Trophoblast cell (in vitro differentiated cells and primary cell): ENCODE data around the gene AMOTL1.

Experiments
- DNase-seq, 2 donors: peaks; one replicate each; pipeline ENCODE4 v3.0.0-alpha.2; 2016
- H2AFZ ChIP-seq: 2 replicates; pipeline ENCODE4 v1.6.1; 2013; ENCODE audit warnings: low read length, moderate library complexity, mild to moderate bottlenecking; ENCODE audit not compliant: insufficient read depth, poor library complexity
- H2AK5ac ChIP-seq: 2 replicates; pipeline ENCODE4 v1.6.1; 2013; ENCODE audit warnings: mild to moderate bottlenecking, low read length
- H2BK120ac ChIP-seq: 2 replicates; pipeline ENCODE4 v1.6.1; 2013; ENCODE audit warnings: low read length, mild to moderate bottlenecking, moderate library complexity; ENCODE audit not compliant: insufficient read depth, poor library complexity
- H2BK12ac ChIP-seq: 2 replicates; pipeline ENCODE4 v1.6.1; 2013; ENCODE audit warnings: mild to moderate bottlenecking, low read length, moderate library complexity
- H2BK5ac ChIP-seq: 2 replicates; pipeline ENCODE4 v1.6.1; 2013; ENCODE audit warnings: low read length, low read depth, moderate library complexity, mild to moderate bottlenecking; ENCODE audit not compliant: poor library complexity
- H3K14ac ChIP-seq: 2 replicates; pipeline ENCODE4 v1.6.1; 2013; ENCODE audit warnings: mild to moderate bottlenecking, low read length
- H3K18ac ChIP-seq: 2 replicates; pipeline ENCODE4 v1.6.1; 2013; ENCODE audit warnings: mild to moderate bottlenecking, low read length
- H3K23ac ChIP-seq: 2 replicates; pipeline ENCODE4 v1.6.1; 2013; ENCODE audit warnings: low read length
- H3K27ac ChIP-seq: 2 replicates; pipeline ENCODE4 v1.5.1; 2013; ENCODE audit warnings: low read depth, mild to moderate bottlenecking, inconsistent platforms, low read length, moderate library complexity
- H3K27me3 ChIP-seq: 2 replicates; pipeline ENCODE4 v1.6.1; 2013; ENCODE audit warnings: inconsistent platforms, mild to moderate bottlenecking, low read length, moderate library complexity; ENCODE audit not compliant: insufficient read depth
- H3K36me3 ChIP-seq, 2 experiments: 1 replicate in 1 of 2; 2 replicates in 1 of 2; pipeline ENCODE4 v1.6.1; 2013; ENCODE audit warnings: low read length in 2 of 2, mild to moderate bottlenecking in 2 of 2, moderate library complexity in 1 of 2; ENCODE audit not compliant: insufficient read depth in 2 of 2, control insufficient read depth in 1 of 2
- H3K4ac ChIP-seq: 2 replicates; pipeline ENCODE4 v1.6.1; 2013; ENCODE audit warnings: low read depth, mild to moderate bottlenecking, low read length, moderate library complexity
- H3K4me1 ChIP-seq, 2 experiments: 1 replicate in 1 of 2; 2 replicates in 1 of 2; pipeline ENCODE4 v1.6.1; 2013; ENCODE audit warnings: low read length in 2 of 2, mild to moderate bottlenecking in 2 of 2, moderate library complexity in 1 of 2; ENCODE audit not compliant: insufficient read depth in 2 of 2, control insufficient read depth in 1 of 2
- H3K4me2 ChIP-seq: 2 replicates; pipeline ENCODE4 v1.6.1; 2013; ENCODE audit warnings: inconsistent platforms, mild to moderate bottlenecking, low read length, moderate library complexity
- H3K4me3 ChIP-seq: 2 replicates; pipeline ENCODE4 v1.5.1; 2013; ENCODE audit warnings: mild to moderate bottlenecking, low read depth, low read length, inconsistent platforms
- H3K79me1 ChIP-seq: one replicate; pipeline ENCODE4 v1.6.1; 2013; ENCODE audit warnings: low read length
- H3K79me2 ChIP-seq: 2 replicates; pipeline ENCODE4 v1.6.1; 2013; ENCODE audit warnings: low read length, mild to moderate bottlenecking; ENCODE audit not compliant: control insufficient read depth, insufficient read depth, poor library complexity
- H3K9ac ChIP-seq: 2 replicates; pipeline ENCODE4 v1.6.1; 2013; ENCODE audit warnings: mild to moderate bottlenecking, low read length
- H3K9me3 ChIP-seq: 2 replicates; pipeline ENCODE4 v1.6.1; 2013; ENCODE audit warnings: low read depth, mild to moderate bottlenecking, control low read depth, inconsistent platforms, low read length; ENCODE audit not compliant: insufficient read depth
- H4K12ac ChIP-seq: 2 replicates; pipeline ENCODE4 v1.6.1; 2013; ENCODE audit warnings: low read depth, mild to moderate bottlenecking, low read length, moderate library complexity
- H4K8ac ChIP-seq: 2 replicates; pipeline ENCODE4 v1.6.1; 2013; ENCODE audit warnings: low read depth, mild to moderate bottlenecking, low read length, moderate library complexity
- H4K91ac ChIP-seq: one replicate; pipeline ENCODE4 v1.6.1; 2013; ENCODE audit warnings: low read depth, mild to moderate bottlenecking, low read length, moderate library complexity
- WGBS: extraction: QIAGEN DNeasy Blood & Tissue Kit; methylation state at CpG from one replicate; pipeline ENCODE4 v1.1.7; 2013; ENCODE audit warnings: missing lambda C conversion rate; ENCODE audit not compliant: insufficient read length, insufficient coverage; ENCODE audit errors: extremely low coverage; 5-methylcytosine and 5-hydroxymethylcytosine counted together

The AMOTL1 gene

DNA sequence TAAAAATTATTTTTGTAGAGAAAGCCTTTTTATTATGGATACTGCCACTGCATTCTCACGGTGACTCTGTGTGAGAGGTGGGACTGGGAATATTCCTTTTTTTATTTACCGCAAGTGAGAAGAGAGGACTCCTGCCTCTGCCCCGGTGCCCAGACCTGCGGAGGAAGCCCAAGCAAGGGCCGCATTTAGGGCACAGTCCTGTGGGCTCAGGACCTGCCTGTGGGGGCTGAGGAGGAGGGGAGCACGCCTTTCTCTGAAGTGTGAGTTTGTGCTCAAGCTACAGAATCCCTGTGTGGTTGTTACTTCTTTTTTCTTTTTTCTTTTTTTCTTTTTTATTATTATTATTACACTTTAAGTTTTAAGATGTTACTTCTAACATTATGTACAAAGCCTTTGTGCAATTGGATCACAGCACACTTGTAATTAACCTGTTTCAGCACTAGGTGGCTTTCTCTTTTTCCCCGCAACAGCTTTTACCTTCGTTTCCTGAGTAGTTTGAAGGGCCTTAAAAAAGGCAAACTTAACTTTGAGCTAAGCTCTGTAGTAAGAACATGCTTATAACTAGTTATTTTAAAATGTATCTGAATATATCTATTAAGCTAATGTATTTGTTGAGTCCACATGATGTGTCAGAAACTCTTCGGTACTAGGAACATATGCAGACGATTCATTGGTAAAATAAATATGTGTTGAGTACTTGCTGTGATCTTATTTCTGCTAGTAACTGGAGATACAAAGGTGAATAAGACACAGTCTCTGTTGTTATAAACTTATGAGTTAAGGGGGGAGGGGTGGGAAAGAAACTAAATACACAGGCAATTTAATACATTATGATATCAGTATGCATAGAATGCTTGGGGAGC, 18.3 kb downstream of the AMOTL1 start:
- H2BK12ac ChIP-seq: no peak overlapping the region
- no peak overlapping the region for H3K14ac ChIP-seq
- no peak overlapping the region for H3K27ac ChIP-seq
- H3K4me1 ChIP-seq: peaks cover 0 to 9% of the 10 kb centered on the region in 2 experiments
- no peaks in the 10 kb centered on the region for H3K27me3 ChIP-seq
- H3K18ac ChIP-seq: no peak overlapping the region
- no peak overlapping the region for H3K4me3 ChIP-seq
- H2BK5ac ChIP-seq: no peak overlapping the region
- H3K79me2 ChIP-seq: peaks cover 16% of the 10 kb centered on the region
- H3K4ac ChIP-seq: peak overlapping the region; percentile 19
- no peak overlapping the region for H4K12ac ChIP-seq
- no peak overlapping the region for H4K8ac ChIP-seq
- no peak overlapping the region for H2AFZ ChIP-seq
- WGBS: no CpG with 5 or more reads among the region's 10 CpGs
- no peaks in the 10 kb centered on the region for H3K9me3 ChIP-seq
- H3K4me2 ChIP-seq: no peak overlapping the region
- no peak overlapping the region for H2BK120ac ChIP-seq
- no peak overlapping the region for H3K9ac ChIP-seq
- no peak overlapping the region for H2AK5ac ChIP-seq
- peaks cover 2% of the 10 kb centered on the region for H3K79me1 ChIP-seq
- no peak overlapping the region for H4K91ac ChIP-seq
- H3K36me3 ChIP-seq: no peaks in the 10 kb centered on the region
- H3K23ac ChIP-seq: no peak overlapping the region
- DNase-seq: peak in 1 of 2 donors; percentile 59

- H3K27ac ChIP-seq: no peak overlapping the region
- no peak overlapping the region for H2AK5ac ChIP-seq
- no peak overlapping the region for H2BK12ac ChIP-seq
- H3K4me2 ChIP-seq: no peak overlapping the region
- no peaks in the 10 kb centered on the region for H3K27me3 ChIP-seq
- no peaks in the 10 kb centered on the region for H3K9me3 ChIP-seq
- no peak overlapping the region for H4K12ac ChIP-seq
- H3K4me3 ChIP-seq: no peak overlapping the region
- no peaks in the 10 kb centered on the region for H3K36me3 ChIP-seq
- H3K4ac ChIP-seq: peak overlapping the region; percentile 39
- no peak overlapping the region for H3K14ac ChIP-seq
- DNase-seq: no peak
- peak overlapping the region; percentile 5 for H3K23ac ChIP-seq
- H3K18ac ChIP-seq: no peak overlapping the region
- H4K91ac ChIP-seq: no peak overlapping the region
- H3K79me2 ChIP-seq: peaks cover 16% of the 10 kb centered on the region
- H4K8ac ChIP-seq: no peak overlapping the region
- no peak overlapping the region for H3K9ac ChIP-seq
- H3K79me1 ChIP-seq: peaks cover 2% of the 10 kb centered on the region
- H2AFZ ChIP-seq: no peak overlapping the region
- no peak overlapping the region for H2BK120ac ChIP-seq
- WGBS: no CpG with 5 or more reads among the region's 5 CpGs
- no peak overlapping the region for H2BK5ac ChIP-seq
- peaks cover 0 to 9% of the 10 kb centered on the region in 2 experiments for H3K4me1 ChIP-seq
These were observed 19.6 kb downstream of the AMOTL1 start for GRCh38 chr11:94787801-94788200.

- Histone ChIP-seq H3K27ac (no peak overlapping the region), H4K12ac (no peak overlapping the region), H2AK5ac (no peak overlapping the region), H3K9me3 (no peaks in the 10 kb centered on the region), H3K14ac (no peak overlapping the region), H4K91ac (no peak overlapping the region), H3K9ac (no peak overlapping the region), H3K79me1 (peaks cover 2% of the 10 kb centered on the region), H2BK5ac (no peak overlapping the region), H3K4ac (peak overlapping the region; percentile 78), H3K23ac (no peak overlapping the region), H2AFZ (no peak overlapping the region), H3K79me2 (peaks cover 16% of the 10 kb centered on the region), H2BK12ac (no peak overlapping the region), H3K27me3 (no peaks in the 10 kb centered on the region), H3K4me1 (peaks cover 0 to 9% of the 10 kb centered on the region in 2 experiments), H3K36me3 (no peaks in the 10 kb centered on the region), H3K18ac (no peak overlapping the region), H3K4me2 (no peak overlapping the region), H2BK120ac (no peak overlapping the region), H4K8ac (no peak overlapping the region), H3K4me3 (no peak overlapping the region)
- WGBS: no CpG with 5 or more reads among the region's 5 CpGs
- no peak for DNase-seq
These were observed 20.2 kb downstream of the AMOTL1 start for GRCh38 chr11:94788396-94788795.

- WGBS: no CpG with 5 or more reads among the region's 3 CpGs
These were observed 22.0 kb downstream of the AMOTL1 start for GRCh38 chr11:94790197-94790596.

More at GRCh38 chr11:94790197-94790596, 22.0 kb downstream of the AMOTL1 start:
- H2BK5ac ChIP-seq: no peak overlapping the region
- no peak overlapping the region for H3K18ac ChIP-seq
- no peak overlapping the region for H3K4me2 ChIP-seq
- no peak overlapping the region for H2AK5ac ChIP-seq
- no peak overlapping the region for H3K14ac ChIP-seq
- no peak overlapping the region for H3K27ac ChIP-seq
- H3K79me2 ChIP-seq: peaks cover 18% of the 10 kb centered on the region
- no peak overlapping the region for H4K91ac ChIP-seq
- no peaks in the 10 kb centered on the region for H3K36me3 ChIP-seq
- peak overlapping the region; percentile 73 for H3K4ac ChIP-seq
- H2BK120ac ChIP-seq: no peak overlapping the region
- no peaks in the 10 kb centered on the region for H3K27me3 ChIP-seq
- H3K4me1 ChIP-seq: peaks cover 6 to 19% of the 10 kb centered on the region in 2 experiments
- no peak overlapping the region for H3K9ac ChIP-seq
- peaks cover 2% of the 10 kb centered on the region for H3K79me1 ChIP-seq
- no peak for DNase-seq
- H4K8ac ChIP-seq: no peak overlapping the region
- H3K4me3 ChIP-seq: no peak overlapping the region
- no peak overlapping the region for H4K12ac ChIP-seq
- H3K9me3 ChIP-seq: no peaks in the 10 kb centered on the region
- H2AFZ ChIP-seq: no peak overlapping the region
- H2BK12ac ChIP-seq: no peak overlapping the region
- H3K23ac ChIP-seq: no peak overlapping the region
